ENCODE measurements around the gene C10orf62.
A peak's percentile ranks its signal among the peaks of the same experiment; 100 is the strongest.

C10orf62 gene

GRCh38 chr10:97590082-97590747 is 694 bp downstream of the C10orf62 start:
- no peaks in the 10 kb centered on the region for H3K9me3 ChIP-seq (ENCODE audit: severe bottlenecking)
- H3K27ac ChIP-seq (ENCODE audit: poor library complexity, severe bottlenecking), result no peak overlapping the region
- H3K4me3 ChIP-seq (ENCODE audit: severe bottlenecking), result no peak overlapping the region
- no peaks in the 10 kb centered on the region for H3K4me1 ChIP-seq (ENCODE audit: insufficient read depth, poor library complexity, severe bottlenecking)
- DNase-seq (ENCODE audit: low spot score) (no peak), ATAC-seq (ENCODE audit: low read depth) (no peak)
- TF ChIP-seq CTCF (IDR thresholded peaks at IDR 0.05; ENCODE audit: poor library complexity, severe bottlenecking), result no peak
- no peaks in the 10 kb centered on the region for H3K27me3 ChIP-seq (ENCODE audit: insufficient read depth, poor library complexity, severe bottlenecking)
- no peaks in the 10 kb centered on the region for H3K36me3 ChIP-seq (ENCODE audit: low read depth)

GRCh38 chr10:97590748-97591495 is 1.4 kb downstream of the C10orf62 start:
- peaks cover 4% of the 10 kb centered on the region for H3K4me1 ChIP-seq (ENCODE audit: insufficient read depth, poor library complexity, severe bottlenecking)
- TF ChIP-seq CTCF (IDR thresholded peaks at IDR 0.05; ENCODE audit: poor library complexity, severe bottlenecking), result no peak
- no peak overlapping the region for H3K4me3 ChIP-seq (ENCODE audit: severe bottlenecking)
- no peak overlapping the region for H3K27ac ChIP-seq (ENCODE audit: poor library complexity, severe bottlenecking)
- ATAC-seq (ENCODE audit: low read depth), result no peak
- H3K36me3 ChIP-seq (ENCODE audit: low read depth), result no peaks in the 10 kb centered on the region
- H3K9me3 ChIP-seq (ENCODE audit: severe bottlenecking), result no peaks in the 10 kb centered on the region
- DNase-seq (ENCODE audit: low spot score), result no peak
- H3K27me3 ChIP-seq (ENCODE audit: insufficient read depth, poor library complexity, severe bottlenecking), result no peaks in the 10 kb centered on the region

GRCh38 chr10:97593421-97593820 is 3.9 kb downstream of the C10orf62 start:
- no peak for DNase-seq (ENCODE audit: low spot score)
- ATAC-seq (ENCODE audit: low read depth), result no peak
- no peaks in the 10 kb centered on the region for H3K27me3 ChIP-seq (ENCODE audit: insufficient read depth, poor library complexity, severe bottlenecking)
- no peak for TF ChIP-seq CTCF (IDR thresholded peaks at IDR 0.05; ENCODE audit: poor library complexity, severe bottlenecking)
- no peak overlapping the region for H3K27ac ChIP-seq (ENCODE audit: poor library complexity, severe bottlenecking)
- peaks cover 22% of the 10 kb centered on the region for H3K4me1 ChIP-seq (ENCODE audit: insufficient read depth, poor library complexity, severe bottlenecking)
- H3K36me3 ChIP-seq (ENCODE audit: low read depth), result no peaks in the 10 kb centered on the region
- H3K9me3 ChIP-seq (ENCODE audit: severe bottlenecking), result no peaks in the 10 kb centered on the region
- no peak overlapping the region for H3K4me3 ChIP-seq (ENCODE audit: severe bottlenecking)

- Histone ChIP-seq H3K9me3 (ENCODE audit: severe bottlenecking) (no peaks in the 10 kb centered on the region), H3K27me3 (ENCODE audit: insufficient read depth, poor library complexity, severe bottlenecking) (no peaks in the 10 kb centered on the region), H3K4me1 (ENCODE audit: insufficient read depth, poor library complexity, severe bottlenecking) (peaks cover 22% of the 10 kb centered on the region), H3K4me3 (ENCODE audit: severe bottlenecking) (no peak overlapping the region), H3K27ac (ENCODE audit: poor library complexity, severe bottlenecking) (peak overlapping the region; percentile 63), H3K36me3 (ENCODE audit: low read depth) (no peaks in the 10 kb centered on the region)
- TF ChIP-seq CTCF (IDR thresholded peaks at IDR 0.05; ENCODE audit: poor library complexity, severe bottlenecking), result no peak
- peak; percentile 92 for ATAC-seq (ENCODE audit: low read depth)
- DNase-seq (ENCODE audit: low spot score), result no peak
Measured at GRCh38 chr10:97596101-97597082, 6.9 kb downstream of the C10orf62 start.

Data from RWPE2 (cell line).